NCI-H1436 treated with DMSO at 0.1 percent for 48 hours (cell line): ENCODE results near the gene TMEM132D.

Experiments
- DNase-seq: peaks from one replicate; lab custom pipeline; 2025; lab: John Stamatoyannopoulos, UW

Gene TMEM132D

GRCh38 chr12:129534966-129535750 is 368.7 kb downstream of the TMEM132D start:
- DNase-seq = no peak

GRCh38 chr12:129532707-129533499 is 370.9 kb downstream of the TMEM132D start:
- DNase-seq = no peak

- no peak for DNase-seq
These were observed 371.7 kb downstream of the TMEM132D start for GRCh38 chr12:129532082-129532481.

- DNase-seq = no peak
These were observed 372.8 kb downstream of the TMEM132D start for GRCh38 chr12:129530984-129531383.

- no peak for DNase-seq
These were observed 373.3 kb downstream of the TMEM132D start for GRCh38 chr12:129530517-129530916.

GRCh38 chr12:129527506-129527905 is 376.3 kb downstream of the TMEM132D start:
- DNase-seq = no peak

GRCh38 chr12:129523621-129524020 is 380.2 kb downstream of the TMEM132D start:
- no peak for DNase-seq

GRCh38 chr12:129520739-129521138 is 383.1 kb downstream of the TMEM132D start:
- DNase-seq = no peak

GRCh38 chr12:129503802-129504201 is 400.0 kb downstream of the TMEM132D start:
- DNase-seq = no peak

- DNase-seq = no peak
These were observed 407.6 kb downstream of the TMEM132D start for GRCh38 chr12:129496226-129496625.

GRCh38 chr12:129494766-129495165 is 409.1 kb downstream of the TMEM132D start:
- no peak for DNase-seq

GRCh38 chr12:129494260-129494659 is 409.6 kb downstream of the TMEM132D start:
- DNase-seq = no peak

GRCh38 chr12:129489100-129489676 is 414.6 kb downstream of the TMEM132D start:
- no peak for DNase-seq

GRCh38 chr12:129486931-129487330 is 416.9 kb downstream of the TMEM132D start:
- no peak for DNase-seq

- no peak for DNase-seq
These were observed 420.5 kb downstream of the TMEM132D start for GRCh38 chr12:129483111-129483893.

- DNase-seq = no peak
These were observed 421.9 kb downstream of the TMEM132D start for GRCh38 chr12:129481921-129482320.

GRCh38 chr12:129470196-129470595 is 433.6 kb downstream of the TMEM132D start:
- DNase-seq = no peak

- no peak for DNase-seq
These were observed 436.1 kb downstream of the TMEM132D start for GRCh38 chr12:129467726-129468125.

GRCh38 chr12:129467289-129467688 is 436.5 kb downstream of the TMEM132D start:
- no peak for DNase-seq

- no peak for DNase-seq
These were observed 437.3 kb downstream of the TMEM132D start for GRCh38 chr12:129466499-129466898.

GRCh38 chr12:129459886-129460285 is 443.9 kb downstream of the TMEM132D start:
- no peak for DNase-seq

GRCh38 chr12:129446696-129447095 is 457.1 kb downstream of the TMEM132D start:
- DNase-seq = no peak
